OCI-LY7 (cell line): ENCODE data around the gene CEP112. TPM values are rescaled to one million over a fixed set of nuclear protein-coding genes. Genes with fewer than 3 reads are reported as not detected.

Source experiments
- BruUV-seq: library from RNA; stranded (reverse); fragments of 400-500 nt; replicated peaks from 2 replicates; lab custom pipeline; 2021; lab: Mats Ljungman, UMichigan
- CTCF ChIA-PET: fragments of 300-600 bp; sonication (Branson Sonifier 250); formaldehyde crosslinking; loops from one replicate; lab custom pipeline; 2022; ENCODE audit warnings: antibody characterized with exemption; ENCODE audit not compliant: unreplicated experiment; lab: Charles Lee
- POLR2A ChIA-PET: fragments of 300-600 bp; sonication (Branson Sonifier 250); formaldehyde crosslinking; loops from one replicate; lab custom pipeline; 2022; ENCODE audit warnings: antibody characterized with exemption; lab: Charles Lee
- DNase-seq: peaks from one replicate; pipeline ENCODE4 v3.0.0-alpha.2; 2015; ENCODE audit warnings: low spot score
- H2AFZ ChIP-seq: fragments of 200-600 bp; sonication (generic), shearing (Covaris generic); 2 replicates; pipeline ENCODE4 v1.6.1; 2014; ENCODE audit warnings: mild to moderate bottlenecking, antibody characterized with exemption, low read length, moderate library complexity
- H3K27ac ChIP-seq: fragments of 200-600 bp; sonication (generic); 2 replicates; pipeline ENCODE4 v1.5.1; 2014; ENCODE audit warnings: mixed run types, low read depth, mild to moderate bottlenecking, moderate library complexity, low read length, inconsistent platforms; ENCODE audit not compliant: poor library complexity, severe bottlenecking
- H3K36me3 ChIP-seq: fragments of 200-600 bp; sonication (generic); 2 replicates; pipeline ENCODE4 v1.6.1; 2014; ENCODE audit warnings: mild to moderate bottlenecking, antibody characterized with exemption, low read length, moderate library complexity, mixed read lengths; ENCODE audit not compliant: insufficient read depth
- H3K4me1 ChIP-seq: fragments of 200-600 bp; sonication (generic); 2 replicates; pipeline ENCODE4 v1.5.1; 2014; ENCODE audit warnings: mild to moderate bottlenecking, low read length; ENCODE audit not compliant: insufficient read depth, poor library complexity, severe bottlenecking
- H3K4me2 ChIP-seq: fragments of 200-600 bp; sonication (generic); 2 replicates; pipeline ENCODE4 v1.6.1; 2014; ENCODE audit warnings: mild to moderate bottlenecking, low read length
- H3K4me3 ChIP-seq: fragments of 200-600 bp; sonication (generic); 2 replicates; pipeline ENCODE4 v1.5.1; 2014; ENCODE audit warnings: mild to moderate bottlenecking, low read depth, low read length; ENCODE audit not compliant: poor library complexity, severe bottlenecking
- H3K79me2 ChIP-seq: fragments of 200-600 bp; sonication (generic); 2 replicates; pipeline ENCODE4 v1.6.1; 2016; ENCODE audit warnings: low read depth, mild to moderate bottlenecking, low read length, moderate library complexity, mixed read lengths; ENCODE audit not compliant: insufficient read depth
- H3K9me2 ChIP-seq: fragments of 200-600 bp; sonication (generic); 2 replicates; pipeline ENCODE4 v1.6.1; 2016; ENCODE audit warnings: mild to moderate bottlenecking, low read length, mixed read lengths; ENCODE audit not compliant: insufficient read depth
- H3K9me3 ChIP-seq: fragments of 200-600 bp; sonication (generic); 2 replicates; pipeline ENCODE4 v1.6.1; 2014; ENCODE audit warnings: mild to moderate bottlenecking, mixed run types, low read length, mixed read lengths
- H4K20me1 ChIP-seq: fragments of 200-600 bp; sonication (generic); 2 replicates; pipeline ENCODE4 v1.6.1; 2014; ENCODE audit warnings: mild to moderate bottlenecking, antibody characterized with exemption, low read length, moderate library complexity, mixed read lengths; ENCODE audit not compliant: insufficient read depth
- EZH2phosphoT487 ChIP-seq: fragments of 200-600 bp; sonication (generic); IDR thresholded peaks from 2 replicates; pipeline ENCODE4 v1.6.1; 2018; ENCODE audit warnings: low read depth, borderline replicate concordance, mild to moderate bottlenecking, mixed run types, antibody characterized with exemption, low read length, moderate library complexity, mixed read lengths
- intact Hi-C: fragments of 100-400 bp; cut with micrococcal nuclease; formaldehyde crosslinking; loops from one replicate; pipeline ENCODE4 v1.10.0; 2022; ENCODE audit not compliant: unreplicated experiment
- total RNA-seq, 2 experiments: library from RNA; depleted of rRNA in 1 of 2; stranded (reverse); fragments of >200 nt in 1 of 2; shearing (Covaris generic) in 1 of 2; gene quantifications; 2 replicates each; pipeline ENCODE4 v1.2.3, GENCODE V29; 2014 to 2022
- TF ChIP-seq, protein P1 (sequence below): fragments of 200-600 bp; sonication (generic); conservative IDR thresholded peaks from 2 replicates; pipeline ENCODE4 v1.5.1; 2014; ENCODE audit warnings: mild to moderate bottlenecking, antibody characterized with exemption, low read length, moderate library complexity, mixed read lengths

CEP112 gene
- total RNA-seq, 2 experiments from 2014 or later, result 2.7 to 6.9 TPM

DNA sequence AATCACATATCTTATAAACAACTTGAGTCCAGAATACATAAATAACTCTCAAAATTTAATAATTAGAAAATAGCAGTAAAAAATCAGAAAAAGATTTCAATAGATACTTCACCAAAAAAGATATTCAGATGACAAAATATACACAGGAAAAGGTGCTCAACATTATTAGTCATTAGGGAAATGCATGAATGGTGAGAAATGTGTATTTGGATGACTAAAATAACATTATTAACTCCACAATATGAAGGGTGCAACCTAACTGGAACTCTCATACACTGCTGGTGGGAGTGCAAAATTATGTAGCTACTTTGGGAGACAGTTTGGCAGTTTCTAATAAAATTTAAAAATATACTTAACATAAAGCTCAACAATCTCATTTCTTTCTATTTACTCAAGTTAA is 368.2 kb downstream of the CEP112 start:
- no peaks in the 10 kb centered on the region for H3K4me1 ChIP-seq

DNA sequence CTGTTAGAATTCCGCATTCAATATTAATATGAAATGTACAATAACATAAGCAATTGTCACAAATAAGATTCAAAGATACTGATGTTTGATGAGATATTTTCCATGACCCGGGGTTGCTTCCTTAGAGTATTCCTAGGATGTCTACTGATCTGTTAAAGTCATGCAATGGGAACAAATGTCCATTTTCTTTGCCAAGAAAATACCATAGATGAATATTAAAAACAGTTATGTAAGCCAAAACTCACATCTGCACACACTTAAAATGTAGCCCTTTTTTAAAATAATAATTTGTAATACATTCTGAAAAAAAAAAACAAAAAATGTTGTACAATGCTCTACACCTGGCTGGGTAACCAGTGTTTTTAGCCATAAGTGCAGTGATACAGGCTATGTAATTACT is 371.1 kb downstream of the CEP112 start:
- BruUV-seq, result no TSS peak
- Histone ChIP-seq H3K4me3 (no peak overlapping the region), H3K9me3 (no peaks in the 10 kb centered on the region), H3K4me1 (no peaks in the 10 kb centered on the region), H4K20me1 (no peaks in the 10 kb centered on the region), H3K4me2 (no peak overlapping the region), H2AFZ (no peak overlapping the region), H3K27ac (no peak overlapping the region), H3K9me2 (no peaks in the 10 kb centered on the region), H3K79me2 (no peaks in the 10 kb centered on the region), H3K36me3 (no peaks in the 10 kb centered on the region)
- TF ChIP-seq, protein P1, sequence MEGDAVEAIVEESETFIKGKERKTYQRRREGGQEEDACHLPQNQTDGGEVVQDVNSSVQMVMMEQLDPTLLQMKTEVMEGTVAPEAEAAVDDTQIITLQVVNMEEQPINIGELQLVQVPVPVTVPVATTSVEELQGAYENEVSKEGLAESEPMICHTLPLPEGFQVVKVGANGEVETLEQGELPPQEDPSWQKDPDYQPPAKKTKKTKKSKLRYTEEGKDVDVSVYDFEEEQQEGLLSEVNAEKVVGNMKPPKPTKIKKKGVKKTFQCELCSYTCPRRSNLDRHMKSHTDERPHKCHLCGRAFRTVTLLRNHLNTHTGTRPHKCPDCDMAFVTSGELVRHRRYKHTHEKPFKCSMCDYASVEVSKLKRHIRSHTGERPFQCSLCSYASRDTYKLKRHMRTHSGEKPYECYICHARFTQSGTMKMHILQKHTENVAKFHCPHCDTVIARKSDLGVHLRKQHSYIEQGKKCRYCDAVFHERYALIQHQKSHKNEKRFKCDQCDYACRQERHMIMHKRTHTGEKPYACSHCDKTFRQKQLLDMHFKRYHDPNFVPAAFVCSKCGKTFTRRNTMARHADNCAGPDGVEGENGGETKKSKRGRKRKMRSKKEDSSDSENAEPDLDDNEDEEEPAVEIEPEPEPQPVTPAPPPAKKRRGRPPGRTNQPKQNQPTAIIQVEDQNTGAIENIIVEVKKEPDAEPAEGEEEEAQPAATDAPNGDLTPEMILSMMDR, result no peak
- no peak for TF ChIP-seq EZH2phosphoT487
- ChIA-PET CTCF (no interaction called here), POLR2A (no interaction called here)
- DNase-seq, result no peak
- intact Hi-C loops, result no loop called here

More for the DNA sequence above, 368.2 kb downstream of the CEP112 start:
- Histone ChIP-seq H4K20me1 (no peaks in the 10 kb centered on the region), H3K36me3 (no peaks in the 10 kb centered on the region), H3K9me3 (no peaks in the 10 kb centered on the region), H3K4me3 (no peak overlapping the region), H3K9me2 (no peaks in the 10 kb centered on the region), H3K27ac (no peak overlapping the region), H2AFZ (no peak overlapping the region), H3K79me2 (no peaks in the 10 kb centered on the region), H3K4me2 (no peak overlapping the region)
- CTCF ChIA-PET, result no interaction called here
- no peak for DNase-seq
- no TSS peak for BruUV-seq
- TF ChIP-seq, protein P1, result no peak
- no peak for TF ChIP-seq EZH2phosphoT487
- POLR2A ChIA-PET, result no interaction called here
- intact Hi-C loops, result no loop called here

DNA sequence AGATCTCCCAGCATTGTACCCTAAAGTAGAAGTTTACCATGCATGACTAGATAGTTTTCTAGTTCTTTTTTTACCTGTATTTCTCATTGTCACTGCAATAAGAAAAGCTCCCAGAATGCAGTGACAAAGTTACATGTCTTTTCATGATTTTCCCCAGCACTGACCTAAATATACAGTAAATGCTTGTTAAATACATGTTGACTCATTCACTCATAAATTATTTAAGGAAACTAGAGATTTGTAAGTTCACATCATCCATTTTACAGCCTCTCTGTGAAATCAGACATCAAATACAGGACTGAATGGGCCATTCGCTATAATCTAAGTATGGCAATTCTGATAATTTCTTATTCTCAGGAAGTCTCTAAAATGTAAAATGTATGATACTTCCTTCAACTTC is 371.6 kb downstream of the CEP112 start:
- intact Hi-C loops, result no loop called here
- Histone ChIP-seq H3K27ac (no peak overlapping the region), H3K4me2 (no peak overlapping the region), H2AFZ (no peak overlapping the region), H3K4me1 (no peaks in the 10 kb centered on the region), H3K9me3 (no peaks in the 10 kb centered on the region), H3K4me3 (no peak overlapping the region), H3K79me2 (no peaks in the 10 kb centered on the region), H3K9me2 (no peaks in the 10 kb centered on the region), H3K36me3 (no peaks in the 10 kb centered on the region), H4K20me1 (no peaks in the 10 kb centered on the region)
- TF ChIP-seq, protein P1, result no peak
- TF ChIP-seq EZH2phosphoT487, result no peak
- no TSS peak for BruUV-seq
- DNase-seq, result no peak
- ChIA-PET POLR2A (no interaction called here), CTCF (no interaction called here)
